GM12892 (cell line): Measurements from ENCODE around the gene LASP1.

Source experiments
- POLR2A ChIP-seq: IDR thresholded peaks from 2 replicates; pipeline ENCODE4 v1.6.1; 2011; ENCODE audit warnings: low read depth, low read length, control low read depth
- POLR2AphosphoS5 ChIP-seq: IDR thresholded peaks from 2 replicates; pipeline ENCODE4 v1.6.1; 2011; ENCODE audit warnings: low read depth, low read length, control low read depth
- TAF1 ChIP-seq: IDR thresholded peaks from 2 replicates; pipeline ENCODE4 v1.6.1; 2011; ENCODE audit warnings: low read depth, mild to moderate bottlenecking, control low read depth, low read length, borderline replicate concordance

DNA sequence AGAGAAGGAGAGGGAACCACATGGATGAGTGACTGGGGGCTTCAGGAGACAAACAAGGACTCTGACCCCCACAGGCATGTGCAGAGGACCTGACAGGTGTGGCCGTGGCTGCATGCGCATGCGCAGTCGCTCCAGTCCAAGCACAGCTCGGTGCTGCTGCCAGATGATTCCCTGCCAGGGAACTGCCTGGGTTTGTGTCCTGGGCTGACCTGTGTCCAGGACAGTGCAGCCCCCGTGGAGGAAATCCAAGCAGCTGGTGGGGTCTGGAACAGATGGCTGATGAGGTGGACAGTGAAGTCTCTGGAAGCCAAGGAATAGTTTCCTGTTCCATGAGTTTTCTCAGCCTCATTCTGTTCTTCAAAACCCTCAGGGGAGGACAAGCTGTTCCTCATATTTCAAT is 27.3 kb downstream of the LASP1 start:
- TF ChIP-seq POLR2AphosphoS5 (no peak), POLR2A (no peak), TAF1 (no peak)
